Measurements from ENCODE around the gene ATP5F1D. TPM values are rescaled to one million over a fixed set of nuclear protein-coding genes. Genes with fewer than 3 reads are reported as not detected.

Gene ATP5F1D
- total and polyA plus RNA-seq, 2 of the 13 experiments (the other 11 are each of a cell fraction or from before 2014, with no cell fraction given), result 39.4 to 78.7 TPM

DNA sequence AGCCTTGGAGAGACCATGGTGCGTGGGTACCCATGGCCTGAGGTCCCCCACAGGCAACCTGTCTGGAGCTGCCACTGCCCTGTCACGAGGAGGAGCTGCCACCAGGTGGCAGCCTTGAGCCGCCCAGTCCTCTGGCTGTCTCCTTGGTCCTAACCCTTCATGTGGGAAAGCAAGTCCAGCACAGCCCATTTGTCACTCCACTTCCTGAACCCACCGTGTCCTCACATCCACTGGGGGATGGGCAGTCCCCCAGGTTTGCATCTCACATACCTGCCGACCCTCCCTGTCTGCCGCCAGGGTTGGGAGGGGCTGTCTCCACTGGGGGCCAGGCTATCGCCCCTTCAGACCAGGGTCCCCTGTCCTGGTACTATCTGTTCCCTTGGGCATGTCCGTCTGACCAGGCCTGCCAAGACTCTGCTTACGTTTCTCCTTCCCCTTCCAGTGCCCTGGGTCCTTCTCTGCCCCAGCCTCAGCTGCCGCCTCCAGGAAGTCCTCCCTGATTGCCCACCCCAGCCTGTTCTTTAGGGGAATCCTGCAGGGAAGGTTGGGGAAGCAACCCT is 38.3 kb downstream of the ATP5F1D start (continued):
- TF ChIP-seq SATB2 (CRISPR knock-in tag; IDR thresholded peaks at IDR 0.05), result no peak
- TF ChIP-seq RFXANK (CRISPR knock-in tag; IDR thresholded peaks at IDR 0.05), result no peak
- TF ChIP-seq ZFP62 (CRISPR knock-in tag; IDR thresholded peaks at IDR 0.05), result no peak
- TF ChIP-seq, protein P1, sequence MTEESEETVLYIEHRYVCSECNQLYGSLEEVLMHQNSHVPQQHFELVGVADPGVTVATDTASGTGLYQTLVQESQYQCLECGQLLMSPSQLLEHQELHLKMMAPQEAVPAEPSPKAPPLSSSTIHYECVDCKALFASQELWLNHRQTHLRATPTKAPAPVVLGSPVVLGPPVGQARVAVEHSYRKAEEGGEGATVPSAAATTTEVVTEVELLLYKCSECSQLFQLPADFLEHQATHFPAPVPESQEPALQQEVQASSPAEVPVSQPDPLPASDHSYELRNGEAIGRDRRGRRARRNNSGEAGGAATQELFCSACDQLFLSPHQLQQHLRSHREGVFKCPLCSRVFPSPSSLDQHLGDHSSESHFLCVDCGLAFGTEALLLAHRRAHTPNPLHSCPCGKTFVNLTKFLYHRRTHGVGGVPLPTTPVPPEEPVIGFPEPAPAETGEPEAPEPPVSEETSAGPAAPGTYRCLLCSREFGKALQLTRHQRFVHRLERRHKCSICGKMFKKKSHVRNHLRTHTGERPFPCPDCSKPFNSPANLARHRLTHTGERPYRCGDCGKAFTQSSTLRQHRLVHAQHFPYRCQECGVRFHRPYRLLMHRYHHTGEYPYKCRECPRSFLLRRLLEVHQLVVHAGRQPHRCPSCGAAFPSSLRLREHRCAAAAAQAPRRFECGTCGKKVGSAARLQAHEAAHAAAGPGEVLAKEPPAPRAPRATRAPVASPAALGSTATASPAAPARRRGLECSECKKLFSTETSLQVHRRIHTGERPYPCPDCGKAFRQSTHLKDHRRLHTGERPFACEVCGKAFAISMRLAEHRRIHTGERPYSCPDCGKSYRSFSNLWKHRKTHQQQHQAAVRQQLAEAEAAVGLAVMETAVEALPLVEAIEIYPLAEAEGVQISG (CRISPR knock-in tag; IDR thresholded peaks at IDR 0.05), result peak; percentile 29; the same call in 1 of the 2 replicates
- TF ChIP-seq, protein P2, sequence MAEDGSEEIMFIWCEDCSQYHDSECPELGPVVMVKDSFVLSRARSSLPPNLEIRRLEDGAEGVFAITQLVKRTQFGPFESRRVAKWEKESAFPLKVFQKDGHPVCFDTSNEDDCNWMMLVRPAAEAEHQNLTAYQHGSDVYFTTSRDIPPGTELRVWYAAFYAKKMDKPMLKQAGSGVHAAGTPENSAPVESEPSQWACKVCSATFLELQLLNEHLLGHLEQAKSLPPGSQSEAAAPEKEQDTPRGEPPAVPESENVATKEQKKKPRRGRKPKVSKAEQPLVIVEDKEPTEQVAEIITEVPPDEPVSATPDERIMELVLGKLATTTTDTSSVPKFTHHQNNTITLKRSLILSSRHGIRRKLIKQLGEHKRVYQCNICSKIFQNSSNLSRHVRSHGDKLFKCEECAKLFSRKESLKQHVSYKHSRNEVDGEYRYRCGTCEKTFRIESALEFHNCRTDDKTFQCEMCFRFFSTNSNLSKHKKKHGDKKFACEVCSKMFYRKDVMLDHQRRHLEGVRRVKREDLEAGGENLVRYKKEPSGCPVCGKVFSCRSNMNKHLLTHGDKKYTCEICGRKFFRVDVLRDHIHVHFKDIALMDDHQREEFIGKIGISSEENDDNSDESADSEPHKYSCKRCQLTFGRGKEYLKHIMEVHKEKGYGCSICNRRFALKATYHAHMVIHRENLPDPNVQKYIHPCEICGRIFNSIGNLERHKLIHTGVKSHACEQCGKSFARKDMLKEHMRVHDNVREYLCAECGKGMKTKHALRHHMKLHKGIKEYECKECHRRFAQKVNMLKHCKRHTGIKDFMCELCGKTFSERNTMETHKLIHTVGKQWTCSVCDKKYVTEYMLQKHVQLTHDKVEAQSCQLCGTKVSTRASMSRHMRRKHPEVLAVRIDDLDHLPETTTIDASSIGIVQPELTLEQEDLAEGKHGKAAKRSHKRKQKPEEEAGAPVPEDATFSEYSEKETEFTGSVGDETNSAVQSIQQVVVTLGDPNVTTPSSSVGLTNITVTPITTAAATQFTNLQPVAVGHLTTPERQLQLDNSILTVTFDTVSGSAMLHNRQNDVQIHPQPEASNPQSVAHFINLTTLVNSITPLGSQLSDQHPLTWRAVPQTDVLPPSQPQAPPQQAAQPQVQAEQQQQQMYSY (CRISPR knock-in tag; IDR thresholded peaks at IDR 0.05), result no peak
- TF ChIP-seq ZNF577 (CRISPR knock-in tag; IDR thresholded peaks at IDR 0.05; ENCODE audit: borderline replicate concordance, low read depth), result no peak
- no peak for TF ChIP-seq NFIB (CRISPR knock-in tag; IDR thresholded peaks at IDR 0.05; ENCODE audit: borderline replicate concordance)
- TF ChIP-seq KDM1A (CRISPR knock-in tag; IDR thresholded peaks at IDR 0.05), result no peak
- TF ChIP-seq TCF12 (IDR thresholded peaks at IDR 0.05), result no peak
- TF ChIP-seq TCF12 (CRISPR knock-in tag; IDR thresholded peaks at IDR 0.05), result no peak
- TF ChIP-seq, protein P3, sequence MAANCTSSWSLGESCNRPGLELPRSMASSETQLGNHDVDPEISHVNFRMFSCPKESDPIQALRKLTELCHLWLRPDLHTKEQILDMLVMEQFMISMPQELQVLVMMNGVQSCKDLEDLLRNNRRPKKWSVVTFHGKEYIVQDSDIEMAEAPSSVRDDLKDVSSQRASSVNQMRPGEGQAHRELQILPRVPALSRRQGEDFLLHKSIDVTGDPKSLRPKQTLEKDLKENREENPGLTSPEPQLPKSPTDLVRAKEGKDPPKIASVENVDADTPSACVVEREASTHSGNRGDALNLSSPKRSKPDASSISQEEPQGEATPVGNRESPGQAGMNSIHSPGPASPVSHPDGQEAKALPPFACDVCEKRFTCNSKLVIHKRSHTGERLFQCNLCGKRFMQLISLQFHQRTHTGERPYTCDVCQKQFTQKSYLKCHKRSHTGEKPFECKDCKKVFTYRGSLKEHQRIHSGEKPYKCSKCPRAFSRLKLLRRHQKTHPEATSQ (CRISPR knock-in tag; IDR thresholded peaks at IDR 0.05; ENCODE audit: borderline replicate concordance), result no peak
- no peak for TF ChIP-seq HDAC6 (IDR thresholded peaks at IDR 0.05; ENCODE audit: low read depth, low read length)
- no peak for TF ChIP-seq PTBP1 (IDR thresholded peaks at IDR 0.05; ENCODE audit: low read depth, low read length, poor library complexity, severe bottlenecking)
- TF ChIP-seq ZNF850 (CRISPR knock-in tag; conservative IDR thresholded peaks at IDR 0.05), result no peak
- peak; percentile 97 for TF ChIP-seq RAD21 (CRISPR knock-in tag; IDR thresholded peaks at IDR 0.05)
- TF ChIP-seq ZFP36 (IDR thresholded peaks at IDR 0.05; ENCODE audit: borderline replicate concordance, low read depth, low read length, partially characterized antibody), result peak; percentile 90
- TF ChIP-seq, protein P4, sequence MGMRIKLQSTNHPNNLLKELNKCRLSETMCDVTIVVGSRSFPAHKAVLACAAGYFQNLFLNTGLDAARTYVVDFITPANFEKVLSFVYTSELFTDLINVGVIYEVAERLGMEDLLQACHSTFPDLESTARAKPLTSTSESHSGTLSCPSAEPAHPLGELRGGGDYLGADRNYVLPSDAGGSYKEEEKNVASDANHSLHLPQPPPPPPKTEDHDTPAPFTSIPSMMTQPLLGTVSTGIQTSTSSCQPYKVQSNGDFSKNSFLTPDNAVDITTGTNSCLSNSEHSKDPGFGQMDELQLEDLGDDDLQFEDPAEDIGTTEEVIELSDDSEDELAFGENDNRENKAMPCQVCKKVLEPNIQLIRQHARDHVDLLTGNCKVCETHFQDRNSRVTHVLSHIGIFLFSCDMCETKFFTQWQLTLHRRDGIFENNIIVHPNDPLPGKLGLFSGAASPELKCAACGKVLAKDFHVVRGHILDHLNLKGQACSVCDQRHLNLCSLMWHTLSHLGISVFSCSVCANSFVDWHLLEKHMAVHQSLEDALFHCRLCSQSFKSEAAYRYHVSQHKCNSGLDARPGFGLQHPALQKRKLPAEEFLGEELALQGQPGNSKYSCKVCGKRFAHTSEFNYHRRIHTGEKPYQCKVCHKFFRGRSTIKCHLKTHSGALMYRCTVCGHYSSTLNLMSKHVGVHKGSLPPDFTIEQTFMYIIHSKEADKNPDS (CRISPR knock-in tag; IDR thresholded peaks at IDR 0.05), result no peak
- TF ChIP-seq, protein P5, sequence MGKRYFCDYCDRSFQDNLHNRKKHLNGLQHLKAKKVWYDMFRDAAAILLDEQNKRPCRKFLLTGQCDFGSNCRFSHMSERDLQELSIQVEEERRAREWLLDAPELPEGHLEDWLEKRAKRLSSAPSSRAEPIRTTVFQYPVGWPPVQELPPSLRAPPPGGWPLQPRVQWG (CRISPR knock-in tag; IDR thresholded peaks at IDR 0.05; ENCODE audit: borderline replicate concordance, low read depth), result no peak
- no peak for TF ChIP-seq ZNF460 (CRISPR knock-in tag; IDR thresholded peaks at IDR 0.05; ENCODE audit: borderline replicate concordance)
- TF ChIP-seq ZMYM3 (CRISPR knock-in tag; IDR thresholded peaks at IDR 0.05), result peak; percentile 67; the same call in 1 of the 2 replicates

Data from HepG2 (cell line).